OCI-LY7 (cell line): ENCODE results near the gene SGTB. TPM values are rescaled to one million over a fixed set of nuclear protein-coding genes. Genes with fewer than 3 reads are reported as not detected.

Experiments used
- BruUV-seq: library from RNA; stranded (reverse); fragments of 400-500 nt; replicated peaks from 2 replicates; lab custom pipeline; 2021; lab: Mats Ljungman, UMichigan
- CTCF ChIA-PET: fragments of 300-600 bp; sonication (Branson Sonifier 250); formaldehyde crosslinking; loops from one replicate; lab custom pipeline; 2022; ENCODE audit warnings: antibody characterized with exemption; ENCODE audit not compliant: unreplicated experiment; lab: Charles Lee
- POLR2A ChIA-PET: fragments of 300-600 bp; sonication (Branson Sonifier 250); formaldehyde crosslinking; loops from one replicate; lab custom pipeline; 2022; ENCODE audit warnings: antibody characterized with exemption; lab: Charles Lee
- DNase-seq: peaks from one replicate; pipeline ENCODE4 v3.0.0-alpha.2; 2015; ENCODE audit warnings: low spot score
- H2AFZ ChIP-seq: fragments of 200-600 bp; sonication (generic), shearing (Covaris generic); 2 replicates; pipeline ENCODE4 v1.6.1; 2014; ENCODE audit warnings: mild to moderate bottlenecking, antibody characterized with exemption, low read length, moderate library complexity
- H3K27ac ChIP-seq: fragments of 200-600 bp; sonication (generic); 2 replicates; pipeline ENCODE4 v1.5.1; 2014; ENCODE audit warnings: mixed run types, low read depth, mild to moderate bottlenecking, moderate library complexity, low read length, inconsistent platforms; ENCODE audit not compliant: poor library complexity, severe bottlenecking
- H3K36me3 ChIP-seq: fragments of 200-600 bp; sonication (generic); 2 replicates; pipeline ENCODE4 v1.6.1; 2014; ENCODE audit warnings: mild to moderate bottlenecking, antibody characterized with exemption, low read length, moderate library complexity, mixed read lengths; ENCODE audit not compliant: insufficient read depth
- H3K4me1 ChIP-seq: fragments of 200-600 bp; sonication (generic); 2 replicates; pipeline ENCODE4 v1.5.1; 2014; ENCODE audit warnings: mild to moderate bottlenecking, low read length; ENCODE audit not compliant: insufficient read depth, poor library complexity, severe bottlenecking
- H3K4me2 ChIP-seq: fragments of 200-600 bp; sonication (generic); 2 replicates; pipeline ENCODE4 v1.6.1; 2014; ENCODE audit warnings: mild to moderate bottlenecking, low read length
- H3K4me3 ChIP-seq: fragments of 200-600 bp; sonication (generic); 2 replicates; pipeline ENCODE4 v1.5.1; 2014; ENCODE audit warnings: mild to moderate bottlenecking, low read depth, low read length; ENCODE audit not compliant: poor library complexity, severe bottlenecking
- H3K79me2 ChIP-seq: fragments of 200-600 bp; sonication (generic); 2 replicates; pipeline ENCODE4 v1.6.1; 2016; ENCODE audit warnings: low read depth, mild to moderate bottlenecking, low read length, moderate library complexity, mixed read lengths; ENCODE audit not compliant: insufficient read depth
- H3K9me2 ChIP-seq: fragments of 200-600 bp; sonication (generic); 2 replicates; pipeline ENCODE4 v1.6.1; 2016; ENCODE audit warnings: mild to moderate bottlenecking, low read length, mixed read lengths; ENCODE audit not compliant: insufficient read depth
- H3K9me3 ChIP-seq: fragments of 200-600 bp; sonication (generic); 2 replicates; pipeline ENCODE4 v1.6.1; 2014; ENCODE audit warnings: mild to moderate bottlenecking, mixed run types, low read length, mixed read lengths
- H4K20me1 ChIP-seq: fragments of 200-600 bp; sonication (generic); 2 replicates; pipeline ENCODE4 v1.6.1; 2014; ENCODE audit warnings: mild to moderate bottlenecking, antibody characterized with exemption, low read length, moderate library complexity, mixed read lengths; ENCODE audit not compliant: insufficient read depth
- EZH2phosphoT487 ChIP-seq: fragments of 200-600 bp; sonication (generic); IDR thresholded peaks from 2 replicates; pipeline ENCODE4 v1.6.1; 2018; ENCODE audit warnings: low read depth, borderline replicate concordance, mild to moderate bottlenecking, mixed run types, antibody characterized with exemption, low read length, moderate library complexity, mixed read lengths
- intact Hi-C: fragments of 100-400 bp; cut with micrococcal nuclease; formaldehyde crosslinking; loops from one replicate; pipeline ENCODE4 v1.10.0; 2022; ENCODE audit not compliant: unreplicated experiment
- total RNA-seq, 2 experiments: library from RNA; depleted of rRNA in 1 of 2; stranded (reverse); fragments of >200 nt in 1 of 2; shearing (Covaris generic) in 1 of 2; gene quantifications; 2 replicates each; pipeline ENCODE4 v1.2.3, GENCODE V29; 2014 to 2022
- TF ChIP-seq, protein P1 (sequence below): fragments of 200-600 bp; sonication (generic); conservative IDR thresholded peaks from 2 replicates; pipeline ENCODE4 v1.5.1; 2014; ENCODE audit warnings: mild to moderate bottlenecking, antibody characterized with exemption, low read length, moderate library complexity, mixed read lengths

SGTB gene
- total RNA-seq, 2 experiments from 2014 or later, result 4.3 to 8.7 TPM

GRCh38 chr5:65696892-65697291 is 25.0 kb downstream of the SGTB start:
- ChIA-PET CTCF (no interaction called here), POLR2A (interaction anchor here (1.0 to 1.4 kb wide), 3 partner anchors 19 to 134 kb away, joined by 3 to 4 read pairs (median 3); no protein-coding TSS in a partner anchor)
- Histone ChIP-seq H3K4me2 (no peak overlapping the region), H3K9me3 (no peaks in the 10 kb centered on the region), H3K4me1 (peaks cover 22% of the 10 kb centered on the region), H3K36me3 (peaks cover 32% of the 10 kb centered on the region), H3K79me2 (no peaks in the 10 kb centered on the region), H4K20me1 (no peaks in the 10 kb centered on the region), H3K9me2 (no peaks in the 10 kb centered on the region), H3K27ac (no peak overlapping the region), H2AFZ (no peak overlapping the region), H3K4me3 (no peak overlapping the region)
- intact Hi-C loops, result no loop called here
- TF ChIP-seq, protein P1, sequence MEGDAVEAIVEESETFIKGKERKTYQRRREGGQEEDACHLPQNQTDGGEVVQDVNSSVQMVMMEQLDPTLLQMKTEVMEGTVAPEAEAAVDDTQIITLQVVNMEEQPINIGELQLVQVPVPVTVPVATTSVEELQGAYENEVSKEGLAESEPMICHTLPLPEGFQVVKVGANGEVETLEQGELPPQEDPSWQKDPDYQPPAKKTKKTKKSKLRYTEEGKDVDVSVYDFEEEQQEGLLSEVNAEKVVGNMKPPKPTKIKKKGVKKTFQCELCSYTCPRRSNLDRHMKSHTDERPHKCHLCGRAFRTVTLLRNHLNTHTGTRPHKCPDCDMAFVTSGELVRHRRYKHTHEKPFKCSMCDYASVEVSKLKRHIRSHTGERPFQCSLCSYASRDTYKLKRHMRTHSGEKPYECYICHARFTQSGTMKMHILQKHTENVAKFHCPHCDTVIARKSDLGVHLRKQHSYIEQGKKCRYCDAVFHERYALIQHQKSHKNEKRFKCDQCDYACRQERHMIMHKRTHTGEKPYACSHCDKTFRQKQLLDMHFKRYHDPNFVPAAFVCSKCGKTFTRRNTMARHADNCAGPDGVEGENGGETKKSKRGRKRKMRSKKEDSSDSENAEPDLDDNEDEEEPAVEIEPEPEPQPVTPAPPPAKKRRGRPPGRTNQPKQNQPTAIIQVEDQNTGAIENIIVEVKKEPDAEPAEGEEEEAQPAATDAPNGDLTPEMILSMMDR, result no peak
- no peak for DNase-seq
- no TSS peak for BruUV-seq

- Histone ChIP-seq H4K20me1 (no peaks in the 10 kb centered on the region), H3K9me3 (no peaks in the 10 kb centered on the region), H3K9me2 (no peaks in the 10 kb centered on the region), H3K36me3 (peaks cover 33% of the 10 kb centered on the region), H3K79me2 (no peaks in the 10 kb centered on the region), H2AFZ (no peak overlapping the region), H3K27ac (no peak overlapping the region), H3K4me1 (peaks cover 22% of the 10 kb centered on the region), H3K4me3 (no peak overlapping the region), H3K4me2 (no peak overlapping the region)
- POLR2A ChIA-PET, result interaction anchor here (1.0 kb wide), 2 partner anchors 15 to 20 kb away, joined by 3 read pairs; no protein-coding TSS in a partner anchor
- CTCF ChIA-PET, result no interaction called here
- DNase-seq, result no peak
- BruUV-seq, result no TSS peak
- TF ChIP-seq EZH2phosphoT487, result no peak
- TF ChIP-seq, protein P1, result no peak
- intact Hi-C loops, result no loop called here
Observed at GRCh38 chr5:65695896-65696295, 26.0 kb downstream of the SGTB start.

DNA sequence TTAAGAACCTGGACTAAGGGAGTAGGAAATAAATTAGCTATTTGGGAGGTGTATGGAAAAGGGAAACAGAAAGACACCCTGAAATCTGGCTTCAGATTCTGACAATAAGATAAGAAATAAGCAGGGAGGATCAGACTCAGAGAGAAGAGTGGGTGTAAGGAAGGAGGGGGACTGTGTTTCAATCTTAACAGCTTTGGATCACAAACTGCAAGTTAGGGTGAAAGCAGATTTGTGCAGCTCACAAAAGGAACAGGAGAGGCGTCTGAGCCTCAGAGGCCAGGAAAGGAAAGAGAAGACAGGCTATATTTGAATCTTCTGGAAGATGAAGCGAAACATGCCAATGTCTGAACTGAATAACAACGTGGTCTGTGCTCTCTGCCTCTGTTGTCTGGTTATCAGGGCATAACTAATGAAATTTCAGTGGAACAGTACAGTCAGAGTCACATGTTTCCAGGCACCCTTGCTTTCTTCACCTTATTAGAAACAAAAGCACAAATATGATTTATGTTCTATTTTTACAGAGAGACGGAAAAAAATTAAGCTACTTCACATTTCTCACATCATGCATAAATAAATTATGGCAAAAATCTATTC is 26.6 kb downstream of the SGTB start:
- Histone ChIP-seq H3K36me3 (peaks cover 38% of the 10 kb centered on the region), H3K4me1 (peaks cover 22% of the 10 kb centered on the region), H3K9me3 (no peaks in the 10 kb centered on the region), H4K20me1 (no peaks in the 10 kb centered on the region), H3K9me2 (no peaks in the 10 kb centered on the region), H3K4me2 (no peak overlapping the region), H3K27ac (no peak overlapping the region), H3K79me2 (no peaks in the 10 kb centered on the region), H2AFZ (no peak overlapping the region), H3K4me3 (no peak overlapping the region)
- intact Hi-C loops, result no loop called here
- POLR2A ChIA-PET, result interaction anchor here (0.6 to 1.0 kb wide), 3 partner anchors 9 to 346 kb away, joined by 3 read pairs; no protein-coding TSS in a partner anchor
- TF ChIP-seq EZH2phosphoT487, result no peak
- TF ChIP-seq, protein P1, result no peak
- DNase-seq, result peak; percentile 8
- BruUV-seq, result no TSS peak
- CTCF ChIA-PET, result no interaction called here
